Spinal cord (tissue), 10 donors: ENCODE results near the gene TRAF1. TPM values are rescaled to one million over a fixed set of nuclear protein-coding genes. Genes with fewer than 3 reads are reported as not detected.

ENCODE experiments used
- DNase-seq, 6 donors: peaks; one replicate each; pipeline versions ENCODE4 v3.0.0 to v3.0.0-alpha.2; 2013 to 2015; ENCODE audit warnings: low spot score in 6 of 6, low read depth in 4 of 6
- H3K27ac ChIP-seq: one replicate; pipeline ENCODE4 v1.5.1; 2013; ENCODE audit warnings: low read depth, low read length, control low read depth
- H3K27me3 ChIP-seq: one replicate; pipeline ENCODE4 v1.6.1; 2013; ENCODE audit warnings: low read length; ENCODE audit not compliant: control insufficient read depth, insufficient read depth
- H3K36me3 ChIP-seq: one replicate; pipeline ENCODE4 v1.6.1; 2013; ENCODE audit warnings: low read length; ENCODE audit not compliant: control insufficient read depth, insufficient read depth
- H3K4me1 ChIP-seq: one replicate; pipeline ENCODE4 v1.6.1; 2013; ENCODE audit warnings: low read length; ENCODE audit not compliant: control insufficient read depth, insufficient read depth
- H3K4me3 ChIP-seq: one replicate; pipeline ENCODE4 v1.5.1; 2013; ENCODE audit warnings: low read depth, low read length, control low read depth
- H3K9me3 ChIP-seq: one replicate; pipeline ENCODE4 v1.6.1; 2013; ENCODE audit warnings: low read length; ENCODE audit not compliant: control insufficient read depth, insufficient read depth
- WGBS: methylation state at CpG from one replicate; pipeline ENCODE4 v1.1.5; 2013; ENCODE audit warnings: missing lambda C conversion rate; ENCODE audit not compliant: insufficient coverage; 5-methylcytosine and 5-hydroxymethylcytosine counted together
- polyA plus RNA-seq, 2 donors: library from polyadenylated mRNA; unstranded; fragments of 120-200 nt; gene quantifications; one replicate each; pipeline ENCODE4 v1.2.1, GENCODE V29; 2013; ENCODE audit not compliant: insufficient read length in 2 of 2
- total RNA-seq, 2 donors: library from RNA; depleted of rRNA in 1 of 2; stranded (reverse); fragments of 120-200 nt in 1 of 2; fragments of >200 nt in 1 of 2; gene quantifications; one replicate each; pipeline versions ENCODE4 v1.2.3 to v1.2.4, GENCODE V29; 2013 to 2014
- donor health status: healthy.

TRAF1 gene
- total and polyA plus RNA-seq, 4 donors: 3.5 to 6.8 (median 5.4) TPM

DNA sequence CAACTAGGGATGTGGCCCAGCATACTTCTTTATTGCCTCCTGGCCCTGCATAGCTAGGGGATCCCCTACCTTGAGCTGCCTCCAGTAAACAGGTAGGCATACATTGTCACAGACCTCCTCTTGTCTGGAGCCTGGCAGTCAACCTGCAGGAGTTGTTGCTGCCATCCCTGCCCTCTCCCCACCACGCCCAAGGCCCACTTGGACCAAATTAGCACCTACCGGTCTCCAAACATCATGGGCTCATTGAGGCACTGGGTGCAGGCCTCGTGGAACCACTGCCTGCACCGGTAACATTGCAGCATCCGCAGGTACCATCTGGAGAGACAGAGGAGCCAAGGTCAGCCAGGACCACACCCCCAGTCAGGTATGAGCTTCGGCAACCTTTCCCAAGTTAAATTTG, 59.9 kb downstream of the TRAF1 start:
- 98% methylated on average over 5 of the region's 6 CpGs for WGBS
- peaks cover 53% of the 10 kb centered on the region for H3K36me3 ChIP-seq

DNA sequence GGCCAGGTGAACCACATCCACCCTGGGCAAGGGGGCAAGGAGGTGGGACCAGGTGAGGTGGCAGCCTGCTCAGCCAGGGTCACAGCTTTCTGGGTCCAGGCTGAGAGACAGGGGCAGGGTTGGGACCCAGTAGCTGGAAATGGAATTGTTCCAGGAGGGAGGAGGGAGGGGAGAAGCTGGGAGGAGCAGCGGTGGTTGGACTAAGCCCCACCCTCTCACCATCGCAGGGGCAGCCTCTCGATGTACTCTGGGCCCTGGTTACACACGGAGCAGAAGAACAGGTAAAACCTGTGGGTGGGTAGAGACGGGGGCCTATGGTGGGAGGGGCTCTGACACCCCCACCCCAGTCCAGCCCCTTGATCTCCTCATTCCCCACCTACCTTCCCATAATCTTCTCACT, 60.8 kb downstream of the TRAF1 start:
- no CpG with 5 or more reads among the region's 5 CpGs for WGBS
- H3K36me3 ChIP-seq: peaks cover 60% of the 10 kb centered on the region
- no peak overlapping the region for H3K4me3 ChIP-seq
- no peak for DNase-seq
- H3K27ac ChIP-seq: no peak overlapping the region
- H3K9me3 ChIP-seq: no peaks in the 10 kb centered on the region
- H3K4me1 ChIP-seq: peaks cover 22% of the 10 kb centered on the region
- no peaks in the 10 kb centered on the region for H3K27me3 ChIP-seq

More for the DNA sequence above, 59.9 kb downstream of the TRAF1 start:
- no peak for DNase-seq
- peaks cover 22% of the 10 kb centered on the region for H3K4me1 ChIP-seq
- H3K9me3 ChIP-seq: no peaks in the 10 kb centered on the region
- H3K27me3 ChIP-seq: no peaks in the 10 kb centered on the region
- H3K4me3 ChIP-seq: no peak overlapping the region
- no peak overlapping the region for H3K27ac ChIP-seq

DNA sequence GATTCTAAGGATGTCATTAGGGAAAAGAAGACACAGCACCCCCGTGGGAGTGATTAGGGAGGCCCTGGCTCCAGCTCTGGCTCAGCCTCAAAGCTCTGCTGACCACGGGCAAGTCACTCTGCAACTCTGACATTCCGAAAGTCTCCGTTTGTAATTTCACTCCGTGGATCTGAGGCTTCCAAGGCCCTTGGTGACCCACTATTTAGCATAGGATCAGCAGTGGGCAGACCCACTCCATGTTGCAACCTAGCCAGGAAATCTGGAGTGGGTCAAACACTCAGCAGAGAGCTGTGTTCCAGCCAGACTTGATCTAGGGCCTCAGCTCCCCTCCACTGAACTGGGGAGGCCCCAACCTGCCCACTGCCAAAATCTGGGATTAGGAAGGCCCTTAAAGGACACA, 61.4 kb downstream of the TRAF1 start:
- Histone ChIP-seq H3K9me3 (no peaks in the 10 kb centered on the region), H3K4me1 (peaks cover 20% of the 10 kb centered on the region), H3K27me3 (no peaks in the 10 kb centered on the region), H3K4me3 (no peak overlapping the region), H3K36me3 (peaks cover 63% of the 10 kb centered on the region), H3K27ac (no peak overlapping the region)
- 74% methylated on average over 5 of the region's 5 CpGs for WGBS
- DNase-seq: no peak

DNA sequence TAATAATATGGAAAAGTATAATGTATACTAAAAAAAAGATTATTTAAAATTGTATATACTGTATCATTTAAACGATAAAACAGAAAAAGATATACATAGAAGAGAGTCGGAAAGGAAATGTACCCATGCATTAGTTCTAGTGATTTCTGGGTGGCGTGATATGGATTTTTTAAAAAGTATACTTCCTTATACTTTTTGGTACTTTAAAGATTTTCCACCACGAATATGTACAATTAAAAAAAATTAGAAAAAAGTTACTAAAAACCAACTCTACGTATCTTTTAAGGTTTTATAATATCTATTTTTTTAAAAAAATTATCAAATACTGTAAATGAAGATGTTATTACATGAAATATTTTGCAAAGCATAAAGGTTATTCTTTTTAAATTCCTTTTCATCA, 61.9 kb downstream of the TRAF1 start:
- WGBS: no CpG with 5 or more reads among the region's 5 CpGs

DNA sequence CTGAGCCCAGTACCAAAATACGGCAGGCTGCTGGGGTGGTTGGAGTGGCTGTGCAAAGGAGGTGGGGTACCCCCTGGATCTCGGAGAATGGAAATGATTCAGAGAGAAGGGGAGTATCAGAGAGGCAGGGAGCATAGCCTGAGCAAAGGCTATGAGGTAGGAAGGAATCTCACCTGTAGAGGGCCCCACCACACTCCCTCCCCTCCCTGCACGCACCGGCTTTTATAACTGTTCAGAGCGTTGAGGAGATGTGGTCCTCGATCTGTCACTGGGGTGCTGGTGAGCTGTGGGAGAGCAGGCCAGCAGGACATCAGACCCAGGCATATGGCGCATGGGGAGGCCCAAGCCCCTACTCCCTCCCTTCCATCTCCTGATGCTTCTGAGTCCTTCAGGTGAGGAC, 62.8 kb downstream of the TRAF1 start:
- Histone ChIP-seq H3K36me3 (peaks cover 64% of the 10 kb centered on the region), H3K27ac (no peak overlapping the region), H3K4me1 (peaks cover 7% of the 10 kb centered on the region), H3K4me3 (no peak overlapping the region), H3K9me3 (no peaks in the 10 kb centered on the region), H3K27me3 (no peaks in the 10 kb centered on the region)
- 60% methylated on average over 1 of the region's 7 CpGs for WGBS
- no peak for DNase-seq

More for the DNA sequence above, 61.9 kb downstream of the TRAF1 start:
- H3K4me3 ChIP-seq: no peak overlapping the region
- no peak overlapping the region for H3K27ac ChIP-seq
- no peaks in the 10 kb centered on the region for H3K9me3 ChIP-seq
- H3K36me3 ChIP-seq: peaks cover 63% of the 10 kb centered on the region
- H3K4me1 ChIP-seq: peaks cover 16% of the 10 kb centered on the region
- no peaks in the 10 kb centered on the region for H3K27me3 ChIP-seq
- no peak for DNase-seq

DNA sequence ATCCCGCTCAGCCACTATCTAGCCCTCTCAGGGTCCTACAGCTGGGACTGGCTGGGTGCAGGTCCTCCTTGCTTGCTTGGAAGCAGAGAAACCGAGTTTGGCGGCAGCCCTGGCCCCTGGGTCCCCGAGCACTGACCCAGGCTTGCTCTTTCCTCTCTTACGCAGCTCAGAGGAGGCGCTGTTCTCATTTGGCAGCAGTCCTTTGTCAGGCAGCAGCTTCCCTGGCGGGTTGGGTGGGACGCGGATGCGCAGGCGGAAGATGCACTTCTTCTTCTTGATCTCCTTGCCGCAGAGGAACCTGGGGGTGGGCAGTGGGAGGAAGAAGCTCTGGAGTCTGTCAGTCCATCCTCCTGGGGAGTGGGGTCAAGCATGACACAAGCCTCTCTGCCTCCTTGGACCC, 64.1 kb downstream of the TRAF1 start:
- 79% methylated on average over 12 of the region's 12 CpGs for WGBS
- Histone ChIP-seq H3K9me3 (no peaks in the 10 kb centered on the region), H3K27me3 (no peaks in the 10 kb centered on the region), H3K4me1 (peaks cover 5% of the 10 kb centered on the region), H3K36me3 (peaks cover 77% of the 10 kb centered on the region), H3K27ac (no peak overlapping the region), H3K4me3 (no peak overlapping the region)
- DNase-seq: no peak

DNA sequence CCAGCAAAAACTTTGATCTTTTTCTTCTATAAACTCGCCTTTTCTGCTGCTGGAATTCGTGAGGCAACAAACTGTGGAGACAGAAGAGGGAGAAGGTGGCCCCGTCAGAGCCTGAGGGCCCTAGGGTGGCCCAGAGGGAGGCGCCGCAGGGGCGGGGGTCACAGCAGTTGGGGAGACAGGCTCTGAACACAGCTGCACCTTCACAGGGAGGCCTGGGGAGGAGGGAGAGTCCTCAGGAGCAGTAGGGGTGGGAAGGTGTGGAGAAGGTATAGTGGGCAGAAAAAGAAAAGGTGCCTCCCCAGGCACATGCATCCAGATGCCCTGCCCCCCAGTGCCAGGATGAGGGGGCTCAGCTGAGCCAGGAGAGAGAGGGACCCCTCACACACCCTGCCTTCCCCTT, 64.7 kb downstream of the TRAF1 start:
- Histone ChIP-seq H3K9me3 (no peaks in the 10 kb centered on the region), H3K4me1 (peaks cover 10% of the 10 kb centered on the region), H3K27me3 (no peaks in the 10 kb centered on the region), H3K36me3 (peaks cover 81% of the 10 kb centered on the region), H3K27ac (no peak overlapping the region), H3K4me3 (no peak overlapping the region)
- no peak for DNase-seq
- 98% methylated on average over 5 of the region's 6 CpGs for WGBS

DNA sequence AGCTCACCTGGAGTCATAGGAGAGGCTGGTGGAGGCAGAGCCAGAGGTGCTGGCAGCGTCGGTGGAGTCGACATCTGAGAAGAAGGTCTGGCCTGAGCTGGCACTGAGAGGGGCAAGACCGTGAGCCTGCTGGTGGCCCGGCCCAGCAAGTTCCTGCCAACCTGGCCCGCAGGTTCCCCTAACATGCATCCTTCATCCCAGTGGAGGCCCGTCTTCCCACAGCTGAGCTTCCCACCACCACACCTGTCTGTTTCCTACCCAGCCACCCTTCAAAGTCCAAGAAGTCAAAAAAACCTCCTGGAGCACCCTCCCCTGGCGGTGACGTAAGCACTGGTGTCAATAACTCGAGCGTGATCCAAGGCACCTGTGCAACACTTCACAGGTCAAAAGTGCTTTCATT, 66.5 kb downstream of the TRAF1 start:
- H3K27ac ChIP-seq: no peak overlapping the region
- H3K4me3 ChIP-seq: no peak overlapping the region
- peaks cover 74% of the 10 kb centered on the region for H3K36me3 ChIP-seq
- DNase-seq: no peak
- 94% methylated on average over 11 of the region's 11 CpGs for WGBS
- H3K4me1 ChIP-seq: peaks cover 20% of the 10 kb centered on the region
- no peaks in the 10 kb centered on the region for H3K9me3 ChIP-seq
- no peaks in the 10 kb centered on the region for H3K27me3 ChIP-seq

DNA sequence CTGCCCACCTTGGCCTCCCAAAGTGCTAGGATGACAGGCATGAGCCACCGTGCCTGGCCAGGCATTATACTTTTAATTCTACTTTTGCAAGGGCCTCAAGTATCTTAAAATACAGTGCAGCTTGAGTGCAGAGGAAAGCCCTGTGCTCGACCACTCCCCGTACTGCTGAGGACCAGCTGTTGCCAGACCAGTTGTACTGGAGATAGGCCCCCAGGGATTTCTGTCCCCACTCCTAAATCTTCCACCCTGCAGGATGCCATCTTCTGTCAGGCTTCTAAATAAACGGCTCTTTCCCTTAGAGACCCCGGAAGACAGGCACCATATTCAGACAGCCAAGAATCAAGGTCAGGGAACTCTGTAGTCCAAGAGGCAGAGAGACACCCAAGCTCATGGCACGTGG, 67.2 kb downstream of the TRAF1 start:
- 67% methylated on average over 5 of the region's 6 CpGs for WGBS
- no peak for DNase-seq
- Histone ChIP-seq H3K4me1 (peaks cover 20% of the 10 kb centered on the region), H3K36me3 (peaks cover 74% of the 10 kb centered on the region), H3K4me3 (no peak overlapping the region), H3K27ac (no peak overlapping the region), H3K27me3 (no peaks in the 10 kb centered on the region), H3K9me3 (no peaks in the 10 kb centered on the region)

DNA sequence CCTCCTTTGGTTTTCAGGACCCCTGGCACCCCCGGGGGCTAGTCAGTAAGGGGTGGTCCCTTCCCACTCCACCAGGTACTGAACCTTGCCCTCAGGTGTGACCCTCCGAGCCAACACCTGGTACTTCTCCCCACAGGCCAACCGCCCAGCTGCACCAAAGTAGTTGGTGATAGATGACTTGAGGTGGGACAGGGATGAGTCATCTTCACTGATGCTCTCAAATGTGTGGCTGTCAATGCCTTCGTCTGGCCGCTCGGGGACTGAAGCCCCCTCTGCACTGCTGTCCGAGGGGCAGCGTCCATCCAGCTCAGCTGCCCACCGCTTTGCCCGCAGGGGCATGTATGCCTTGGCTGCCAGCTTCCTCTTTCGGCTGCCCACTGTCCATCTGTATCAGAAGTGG, 68.7 kb downstream of the TRAF1 start:
- no peak overlapping the region for H3K27ac ChIP-seq
- peaks cover 63% of the 10 kb centered on the region for H3K36me3 ChIP-seq
- H3K9me3 ChIP-seq: no peaks in the 10 kb centered on the region
- H3K4me3 ChIP-seq: no peak overlapping the region
- DNase-seq: no peak
- H3K27me3 ChIP-seq: no peaks in the 10 kb centered on the region
- H3K4me1 ChIP-seq: peaks cover 20% of the 10 kb centered on the region
- WGBS: 86% methylated on average over 8 of the region's 11 CpGs
